ENCODE measurements around the gene SLC35G6. TPM values are rescaled to one million over a fixed set of nuclear protein-coding genes. Genes with fewer than 3 reads are reported as not detected.

The SLC35G6 gene
- polyA plus RNA-seq, 1 donor (not counting 4 experiments of a cell fraction or from before 2014, with no cell fraction given) = not detected

GRCh38 chr17:7513850-7514419 is 32.7 kb downstream of the SLC35G6 start:
- no peaks in the 10 kb centered on the region for H4K20me1 ChIP-seq (ENCODE audit: control insufficient read depth, extremely low read depth, insufficient read depth, low read length)
- no peak overlapping the region for H2AFZ ChIP-seq (ENCODE audit: control insufficient read depth, low read length)
- peaks cover 41 to 44% of the 10 kb centered on the region in 2 experiments for H3K36me3 ChIP-seq (ENCODE audit: control insufficient read depth in 2 of 2, extremely low read depth in 1 of 2, insufficient read depth in 2 of 2, low read length in 2 of 2)
- H3K4me2 ChIP-seq (ENCODE audit: control insufficient read depth, extremely low read depth, insufficient read depth, low read depth, low read length) = no peak overlapping the region
- H3K9me3 ChIP-seq (ENCODE audit: control insufficient read depth, low read depth, low read length) = no peaks in the 10 kb centered on the region
- DNase-seq (ENCODE audit: low read depth, low spot score) (no peak), FAIRE-seq (no peak)
- no peaks in the 10 kb centered on the region for H3K79me2 ChIP-seq (ENCODE audit: control insufficient read depth, insufficient read depth, low read length)
- dilution Hi-C loops (cut with MboI; ENCODE audit: extremely low pct_ligation_motif_present, low sequenced_read_pairs) = no loop called here
- H3K27ac ChIP-seq (ENCODE audit: control insufficient read depth, insufficient read depth, low read length) = no peak overlapping the region
- H3K9me1 ChIP-seq (ENCODE audit: control insufficient read depth, extremely low read depth, insufficient read depth, low read length) = no peaks in the 10 kb centered on the region
- no peaks in the 10 kb centered on the region for H3K4me1 ChIP-seq (ENCODE audit: control insufficient read depth, extremely low read depth, insufficient read depth, low read length)
- no peak overlapping the region for H3K4me3 ChIP-seq (ENCODE audit: control insufficient read depth in 2 of 3, extremely low read depth in 1 of 3, insufficient read depth in 2 of 3, low read depth in 1 of 3, low read length in 3 of 3)
- no peaks in the 10 kb centered on the region for H3K27me3 ChIP-seq (ENCODE audit: control insufficient read depth, extremely low read depth, insufficient read depth, low read length)
- TF ChIP-seq CTCF (optimal IDR thresholded peaks at IDR 0.05 in 1 of 3, IDR thresholded peaks at IDR 0.05 in 1 of 3, conservative IDR thresholded peaks at IDR 0.05 in 1 of 3; ENCODE audit: extremely low read depth in 1 of 3, insufficient read depth in 2 of 3, low read length in 3 of 3) (no peak), EZH2 (IDR thresholded peaks at IDR 0.05; ENCODE audit: low read length) (no peak)
- no peak overlapping the region for H3K9ac ChIP-seq (ENCODE audit: control insufficient read depth, extremely low read depth, insufficient read depth, low read length)

- peaks cover 29 to 33% of the 10 kb centered on the region in 2 experiments for H3K36me3 ChIP-seq (ENCODE audit: control insufficient read depth in 2 of 2, extremely low read depth in 1 of 2, insufficient read depth in 2 of 2, low read length in 2 of 2)
- no peaks in the 10 kb centered on the region for H3K27me3 ChIP-seq (ENCODE audit: control insufficient read depth, extremely low read depth, insufficient read depth, low read length)
- H3K4me3 ChIP-seq (ENCODE audit: control insufficient read depth in 2 of 3, extremely low read depth in 1 of 3, insufficient read depth in 2 of 3, low read depth in 1 of 3, low read length in 3 of 3) = no peak overlapping the region
- H3K9me1 ChIP-seq (ENCODE audit: control insufficient read depth, extremely low read depth, insufficient read depth, low read length) = no peaks in the 10 kb centered on the region
- no peaks in the 10 kb centered on the region for H4K20me1 ChIP-seq (ENCODE audit: control insufficient read depth, extremely low read depth, insufficient read depth, low read length)
- no peak for FAIRE-seq
- no peak overlapping the region for H3K27ac ChIP-seq (ENCODE audit: control insufficient read depth, insufficient read depth, low read length)
- TF ChIP-seq CTCF (optimal IDR thresholded peaks at IDR 0.05 in 1 of 3, IDR thresholded peaks at IDR 0.05 in 1 of 3, conservative IDR thresholded peaks at IDR 0.05 in 1 of 3; ENCODE audit: extremely low read depth in 1 of 3, insufficient read depth in 2 of 3, low read length in 3 of 3) = no peak
- TF ChIP-seq EZH2 (IDR thresholded peaks at IDR 0.05; ENCODE audit: low read length) = no peak
- H3K4me1 ChIP-seq (ENCODE audit: control insufficient read depth, extremely low read depth, insufficient read depth, low read length) = peaks cover 4% of the 10 kb centered on the region
- no peak overlapping the region for H3K4me2 ChIP-seq (ENCODE audit: control insufficient read depth, extremely low read depth, insufficient read depth, low read depth, low read length)
- dilution Hi-C loops (cut with MboI; ENCODE audit: extremely low pct_ligation_motif_present, low sequenced_read_pairs) = no loop called here
- no peak overlapping the region for H2AFZ ChIP-seq (ENCODE audit: control insufficient read depth, low read length)
- no peaks in the 10 kb centered on the region for H3K9me3 ChIP-seq (ENCODE audit: control insufficient read depth, low read depth, low read length)
- H3K79me2 ChIP-seq (ENCODE audit: control insufficient read depth, insufficient read depth, low read length) = no peaks in the 10 kb centered on the region
- DNase-seq (ENCODE audit: low read depth, low spot score) = no peak
- no peak overlapping the region for H3K9ac ChIP-seq (ENCODE audit: control insufficient read depth, extremely low read depth, insufficient read depth, low read length)
Measured at GRCh38 chr17:7515911-7516610, 34.8 kb downstream of the SLC35G6 start.
